ENCODE measurements around the gene PRDM10. TPM values are rescaled to one million over a fixed set of nuclear protein-coding genes. Genes with fewer than 3 reads are reported as not detected.

PRDM10 gene
- total RNA-seq, 1 experiment from 2014 or later: 9.2 TPM

- no peak overlapping the region for H3K4me2 ChIP-seq (ENCODE audit: low read length)
- TF ChIP-seq SP1 (IDR thresholded peaks at IDR 0.05; ENCODE audit: low read depth) (no peak), MAX (IDR thresholded peaks at IDR 0.05) (no peak), YY1 (IDR thresholded peaks at IDR 0.05; ENCODE audit: extremely low read depth, insufficient replicate concordance, low read depth, low read length) (no peak), ZFX (IDR thresholded peaks at IDR 0.05) (no peak), ATF3 (IDR thresholded peaks at IDR 0.05) (no peak), FOSL1 (IDR thresholded peaks at IDR 0.05; ENCODE audit: low read depth) (no peak), REST (IDR thresholded peaks at IDR 0.05; ENCODE audit: low read depth) (no peak), RAD21 (IDR thresholded peaks at IDR 0.05; ENCODE audit: low read depth) (no peak), ZNF274 (IDR thresholded peaks at IDR 0.05; ENCODE audit: low read depth, low read length) (no peak), POLR2AphosphoS5 (IDR thresholded peaks at IDR 0.05; ENCODE audit: low read depth, low read length) (no peak), SRF (IDR thresholded peaks at IDR 0.05; ENCODE audit: low read depth) (no peak), CTCF (IDR thresholded peaks at IDR 0.05 in 2 of 3, conservative IDR thresholded peaks at IDR 0.05 in 1 of 3; ENCODE audit: borderline replicate concordance in 1 of 3, insufficient read depth in 1 of 3, low read depth in 2 of 3, low read length in 2 of 3) (no peak), ZBTB33 (IDR thresholded peaks at IDR 0.05; ENCODE audit: extremely low read depth, insufficient replicate concordance, low read length) (no peak), EZH2phosphoT487 (IDR thresholded peaks at IDR 0.05; ENCODE audit: borderline replicate concordance) (no peak), EZH2 (IDR thresholded peaks at IDR 0.05) (no peak), SIN3A (IDR thresholded peaks at IDR 0.05; ENCODE audit: low read depth) (no peak), JUND (IDR thresholded peaks at IDR 0.05) (no peak), CEBPB (IDR thresholded peaks at IDR 0.05; ENCODE audit: low read depth) (no peak), ELF1 (IDR thresholded peaks at IDR 0.05; ENCODE audit: borderline replicate concordance, low read depth) (no peak)
- ChIA-PET RAD21 (ENCODE audit: low non-redundant PET in 1 of 2, low total read pairs in 2 of 2, uncharacterized antibody in 2 of 2, unreplicated experiment in 2 of 2) (no interaction called here), POLR2A (no interaction called here), CTCF (interaction anchor here (1.4 kb wide), 1 partner anchor 177 kb away, joined by 5 read pairs; no protein-coding TSS in a partner anchor)
- peaks cover 4 to 7% of the 10 kb centered on the region in 2 experiments for H3K4me1 ChIP-seq (ENCODE audit: control insufficient read depth in 1 of 2, insufficient read depth in 2 of 2, low read length in 2 of 2)
- no peaks in the 10 kb centered on the region for H3K27me3 ChIP-seq (ENCODE audit: insufficient read depth, low read length)
- H3K4me3 ChIP-seq (replicated peaks in 1 of 2; ENCODE audit: low read depth in 1 of 2, low read length in 2 of 2): no peak overlapping the region
- no peaks in the 10 kb centered on the region for H3K36me3 ChIP-seq (ENCODE audit: control insufficient read depth in 1 of 2, insufficient read depth in 2 of 2, low read length in 2 of 2)
- H3K9me2 ChIP-seq (ENCODE audit: insufficient read depth): no peaks in the 10 kb centered on the region
- H3K9ac ChIP-seq (ENCODE audit: low read length): no peak overlapping the region
- H3K79me2 ChIP-seq (ENCODE audit: insufficient read depth, low read length): no peaks in the 10 kb centered on the region
- H3K27ac ChIP-seq (ENCODE audit: low read depth, low read length): no peak overlapping the region
- no peaks in the 10 kb centered on the region for H3K9me3 ChIP-seq (ENCODE audit: control insufficient read depth in 1 of 2, insufficient read depth in 1 of 2, low read depth in 1 of 2, low read length in 2 of 2)
- intact Hi-C loops (cut with micrococcal nuclease): no loop called here
- no peak for DNase-seq (ENCODE audit: low read depth, low spot score)
- no peaks in the 10 kb centered on the region for H4K20me1 ChIP-seq (ENCODE audit: insufficient read depth)
- no peak overlapping the region for H2AFZ ChIP-seq (ENCODE audit: low read depth, low read length, poor library complexity, severe bottlenecking)
- no TSS peak for BruUV-seq (replicated peaks)
- ATAC-seq: no peak
Observed at GRCh38 chr11:129955282-129955681, 47.4 kb downstream of the PRDM10 start.
